PFSK-1 (cell line): Measurements from ENCODE around the gene TSPAN18.

Experiments used
- FOXP2 ChIP-seq: optimal IDR thresholded peaks from 2 replicates; pipeline ENCODE3; 2011; ENCODE audit warnings: borderline replicate concordance, control low read depth, inconsistent platforms; ENCODE audit not compliant: insufficient read depth; ENCODE audit errors: extremely low read length, extremely low read depth
- POLR2AphosphoS5 ChIP-seq: IDR thresholded peaks from 2 replicates; pipeline ENCODE4 v1.6.1; 2012; ENCODE audit warnings: low read depth, mild to moderate bottlenecking, control low read depth, low read length, moderate library complexity
- SIN3A ChIP-seq: IDR thresholded peaks from 2 replicates; pipeline ENCODE4 v1.6.1; 2012; ENCODE audit warnings: mild to moderate bottlenecking, low read length, moderate library complexity, borderline replicate concordance; ENCODE audit not compliant: insufficient read depth

- no peak for TF ChIP-seq SIN3A
- no peak for TF ChIP-seq POLR2AphosphoS5
- no peak for TF ChIP-seq FOXP2
Observed at GRCh38 chr11:44789496-44789895, 62.7 kb downstream of the TSPAN18 start.
